ENCODE measurements around the gene SHC2.
"Not testable (repeated sequence)": the region's sequence is repeated elsewhere in the genome, so short reads cannot be mapped to it uniquely, and the experiment has no call there.

Gene SHC2

GRCh38 chr19:405121-405965 is 55.5 kb downstream of the SHC2 start:
- no peak for DNase-seq

DNA sequence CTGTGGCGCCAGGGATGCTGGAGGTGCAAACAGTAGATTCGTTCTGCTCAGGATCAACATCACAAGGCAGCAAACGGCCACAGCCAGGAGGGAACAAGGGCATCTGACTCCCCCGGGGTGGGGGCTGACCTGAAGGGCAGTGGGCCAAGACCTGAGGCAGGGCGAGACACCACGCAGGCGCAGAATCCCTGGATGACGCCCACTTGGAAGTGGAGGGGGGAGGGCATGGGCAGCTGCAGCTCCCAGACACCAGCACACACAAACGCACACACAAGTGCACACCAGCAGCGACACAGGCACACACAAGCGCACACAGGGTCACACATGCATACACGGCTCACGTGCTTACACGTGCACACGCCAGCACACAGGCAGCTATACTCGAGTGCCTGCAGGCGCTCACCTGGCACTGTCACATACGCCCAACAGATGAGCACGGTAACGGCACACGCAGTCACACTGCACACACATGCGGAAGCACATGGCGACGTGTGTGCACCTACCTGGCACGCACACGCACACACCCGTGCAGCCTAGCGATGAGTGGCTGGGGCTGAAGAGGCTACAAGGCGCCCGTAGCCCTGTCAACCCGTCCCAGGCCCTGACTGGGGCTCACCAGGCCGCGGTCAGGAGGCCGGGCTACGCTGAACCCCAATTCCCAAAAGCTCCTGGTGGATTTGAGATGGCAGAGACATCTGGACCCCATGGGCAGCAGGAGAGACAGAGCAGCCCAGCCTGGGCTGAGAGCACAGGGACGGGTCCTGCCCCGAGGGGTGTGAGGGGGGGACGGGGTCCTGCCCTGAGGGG is 57.4 kb downstream of the SHC2 start:
- DNase-seq, result no peak

DNA sequence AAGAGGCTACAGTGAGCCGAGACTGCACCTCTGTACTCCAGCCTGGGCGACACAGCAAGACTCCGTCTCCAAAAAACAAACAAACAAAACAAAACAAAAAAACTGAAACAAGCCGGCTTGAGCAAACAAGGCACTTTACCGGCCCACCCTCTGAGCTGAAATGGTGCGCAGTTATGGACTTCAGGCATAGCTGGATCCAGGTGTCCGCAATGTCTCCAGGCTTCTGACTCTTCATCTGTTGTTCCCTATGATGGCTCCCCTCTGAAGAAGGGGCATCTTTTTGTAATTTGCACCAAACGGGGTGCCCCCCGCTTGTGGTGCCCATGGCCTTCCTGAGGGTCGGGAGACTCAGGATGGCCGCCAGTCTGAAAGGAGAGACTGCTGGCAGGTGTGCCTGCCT is 58.0 kb downstream of the SHC2 start:
- DNase-seq, result no peak

GRCh38 chr19:401866-402511 is 58.8 kb downstream of the SHC2 start:
- DNase-seq, result no peak

- DNase-seq, result no peak
Measured at GRCh38 chr19:400976-401865, 59.6 kb downstream of the SHC2 start.

- DNase-seq, result no peak
Measured at GRCh38 chr19:399370-399769, 61.5 kb downstream of the SHC2 start.

DNA sequence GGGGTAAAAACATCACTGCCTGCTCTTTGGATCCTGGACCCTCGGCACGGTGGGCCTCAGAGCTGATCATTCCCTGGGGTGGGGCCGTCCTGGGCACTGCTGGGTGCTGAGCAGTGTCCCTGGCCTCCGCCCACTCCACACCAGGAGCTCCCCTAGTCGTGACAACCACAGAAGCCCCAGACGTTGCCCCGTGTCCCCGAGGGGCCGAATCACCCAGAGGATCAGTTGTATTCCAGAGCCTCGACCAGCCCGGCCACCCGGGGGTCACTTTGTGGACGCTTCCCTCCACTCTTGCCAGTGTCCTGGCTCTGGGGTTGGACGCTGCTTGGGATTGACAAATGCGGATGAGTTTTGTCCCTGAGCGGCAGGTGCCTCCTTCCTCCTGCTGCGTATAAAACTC is 62.1 kb downstream of the SHC2 start:
- no peak for DNase-seq

DNA sequence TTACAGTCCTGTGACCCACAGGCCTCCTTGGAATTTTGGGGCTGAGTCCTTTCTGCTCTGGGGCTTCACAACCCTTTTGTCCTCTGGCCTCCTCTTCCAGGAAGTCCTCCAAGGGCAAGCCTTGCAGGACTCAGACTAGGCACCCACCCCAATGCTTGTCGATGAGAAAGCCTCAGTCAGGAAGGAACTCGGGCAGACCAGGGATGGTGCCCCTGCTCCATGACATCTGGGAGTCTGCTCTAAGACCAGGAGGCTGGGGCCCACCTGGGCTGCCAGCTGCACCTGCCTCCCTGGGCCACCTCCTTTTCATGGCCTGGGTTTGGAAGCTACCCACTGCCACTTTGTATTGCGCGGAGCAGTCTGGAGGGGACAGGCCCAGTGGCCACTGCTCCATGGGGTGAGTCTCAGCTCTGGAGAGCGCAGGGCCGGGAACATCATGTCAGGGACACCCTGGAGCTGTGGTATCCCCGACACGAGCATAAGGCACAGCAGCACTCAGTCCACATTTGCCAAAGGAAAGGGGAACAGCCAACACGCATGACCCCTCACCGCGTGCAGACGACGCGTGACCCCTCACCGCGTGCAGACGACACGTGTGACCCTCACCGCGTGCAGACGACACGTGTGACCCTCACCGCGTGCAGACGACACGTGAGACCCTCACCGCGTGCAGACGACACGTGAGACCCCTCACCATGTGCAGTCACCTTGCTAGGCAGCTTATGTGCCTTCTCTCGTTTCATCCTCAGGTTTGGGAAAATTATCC is 62.7 kb downstream of the SHC2 start:
- DNase-seq, result no peak

DNA sequence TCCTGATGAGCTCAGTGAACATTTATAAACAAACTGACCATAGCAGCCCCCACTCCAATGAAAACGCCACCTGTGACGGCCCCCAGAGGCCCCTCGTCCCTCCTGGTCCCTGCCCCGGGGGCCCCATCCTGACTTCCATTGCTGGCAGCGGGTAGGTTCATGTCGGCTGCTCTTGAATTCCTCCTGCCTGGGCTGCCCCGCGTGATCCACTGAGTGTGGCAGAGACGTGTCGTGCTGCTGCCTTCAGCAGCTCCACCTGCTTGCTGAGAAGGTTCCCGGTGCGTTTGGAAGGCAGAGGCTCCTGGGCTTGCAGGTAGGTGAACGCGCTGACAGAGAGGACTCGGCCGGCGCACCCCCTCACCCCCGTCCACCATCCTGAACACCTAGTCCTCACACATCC is 63.5 kb downstream of the SHC2 start:
- DNase-seq, result no peak

- no peak for DNase-seq
Measured at GRCh38 chr19:395467-395866, 65.4 kb downstream of the SHC2 start.

- not testable (repeated sequence) for DNase-seq
Measured at GRCh38 chr19:394857-395256, 66.0 kb downstream of the SHC2 start.

DNA sequence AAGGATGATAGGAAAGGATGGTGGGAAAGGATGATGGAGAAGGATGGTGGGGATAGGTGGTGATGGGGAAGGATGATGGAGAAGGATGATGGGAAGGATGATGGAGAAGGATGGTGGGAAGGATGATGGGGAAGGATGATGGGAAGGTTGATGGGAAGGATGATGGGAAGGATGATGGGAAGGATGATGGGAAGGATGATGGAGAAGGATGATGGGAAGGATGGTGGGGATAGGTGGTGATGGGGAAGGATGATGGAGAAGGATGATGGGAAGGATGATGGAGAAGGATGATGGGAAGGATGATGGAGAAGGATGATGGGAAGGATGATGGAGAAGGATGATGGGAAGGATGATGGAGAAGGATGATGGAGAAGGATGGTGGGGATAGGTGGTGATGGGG is 67.3 kb downstream of the SHC2 start:
- not testable (repeated sequence) for DNase-seq

DNA sequence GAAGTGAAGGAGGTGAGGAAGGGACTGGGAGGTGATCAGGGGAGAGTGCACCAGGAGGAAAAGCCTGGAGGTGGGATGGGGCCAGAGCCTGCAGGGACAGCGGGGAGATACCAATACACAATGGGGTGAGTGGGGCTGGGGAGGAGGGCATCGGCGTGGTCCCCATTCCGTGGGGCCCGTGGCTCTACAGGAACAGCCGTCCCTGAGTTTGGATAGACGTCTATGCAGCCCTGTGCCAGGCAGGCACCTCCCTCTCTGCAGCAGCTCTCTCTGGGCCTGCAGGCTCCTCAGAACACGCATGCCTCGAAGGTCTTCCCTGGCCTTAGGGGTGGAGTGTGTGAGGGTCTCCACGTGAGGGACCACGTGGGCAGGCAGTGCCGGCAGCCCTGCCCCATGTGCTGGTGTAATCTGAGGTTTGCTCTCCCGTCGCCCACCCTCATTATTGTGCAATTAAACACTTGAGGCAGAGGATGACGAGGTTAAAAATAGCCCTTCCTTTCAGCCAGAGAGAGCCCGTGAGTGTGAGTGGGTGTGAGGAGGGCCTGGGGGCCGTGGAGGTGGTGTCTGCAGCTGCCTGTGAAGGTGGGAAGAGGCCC is 68.4 kb downstream of the SHC2 start:
- DNase-seq, result no peak

GRCh38 chr19:391726-392374 is 69.0 kb downstream of the SHC2 start:
- DNase-seq, result no peak

- no peak for DNase-seq
Measured at GRCh38 chr19:391207-391557, 69.7 kb downstream of the SHC2 start.

- no peak for DNase-seq
Measured at GRCh38 chr19:390386-391206, 70.2 kb downstream of the SHC2 start.

DNA sequence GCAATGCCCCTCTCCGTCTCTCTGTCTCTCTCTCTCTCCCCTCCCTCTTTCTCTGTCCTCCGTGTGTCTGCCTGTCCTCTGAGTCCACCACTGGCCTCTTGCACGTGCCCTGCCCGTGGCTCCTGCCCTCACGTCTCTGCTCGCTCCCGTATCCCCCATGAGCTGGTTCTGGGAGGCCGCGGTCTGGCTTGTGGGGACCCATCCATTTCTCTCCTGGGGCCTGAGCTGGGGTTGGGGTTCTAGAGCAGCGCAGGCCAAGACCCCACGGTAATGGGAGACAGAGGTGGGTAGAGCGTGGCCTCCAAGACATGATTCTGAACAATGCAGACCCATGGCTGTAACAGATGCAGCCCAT is 70.9 kb downstream of the SHC2 start:
- no peak for DNase-seq

- no peak for DNase-seq
Measured at GRCh38 chr19:389255-389934, 71.4 kb downstream of the SHC2 start.

GRCh38 chr19:388691-389090 is 72.1 kb downstream of the SHC2 start:
- no peak for DNase-seq

DNA sequence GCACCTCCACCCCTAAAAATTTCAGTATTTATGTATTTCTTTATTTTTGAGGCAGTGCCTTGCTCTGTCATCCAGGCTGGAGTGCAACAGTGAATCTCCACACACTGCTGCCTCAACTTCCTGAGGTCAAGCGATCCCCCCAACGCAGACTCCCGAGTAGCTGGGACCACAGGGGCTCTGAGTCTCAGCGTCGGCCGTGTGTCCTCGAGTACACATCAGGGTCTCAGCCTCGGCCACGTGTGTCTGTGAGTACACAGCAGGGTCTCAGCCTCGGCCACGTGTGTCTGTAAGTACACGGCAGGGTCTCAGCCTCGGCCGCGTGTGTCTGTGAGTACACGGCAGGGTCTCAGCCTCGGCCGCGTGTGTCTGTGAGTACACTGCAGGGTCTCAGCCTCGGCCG is 73.1 kb downstream of the SHC2 start:
- DNase-seq, result no peak
